ENCODE data around the gene JHY.

JHY gene

DNA sequence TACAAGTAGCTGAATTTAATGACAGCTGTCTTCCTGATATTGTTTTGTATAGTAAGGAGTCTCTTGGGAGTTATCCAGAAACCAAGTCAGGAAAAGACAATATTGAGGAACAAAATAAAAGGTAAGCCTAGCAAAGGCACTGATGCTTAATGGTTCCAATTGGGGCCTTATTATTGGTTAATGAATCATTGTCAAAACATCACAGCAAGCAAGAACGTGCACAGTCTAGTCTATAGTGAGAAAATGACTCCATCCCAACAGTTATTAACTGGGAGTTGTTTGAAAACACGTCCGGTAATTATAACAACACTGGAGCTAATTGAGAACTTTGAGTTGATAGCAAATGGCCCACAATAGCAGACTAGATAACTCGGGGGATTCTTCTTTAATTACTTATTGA, 81.4 kb downstream of the JHY start:
- DNase-seq: no peak

GRCh38 chr11:122976061-122976733, 93.6 kb downstream of the JHY start:
- DNase-seq: no peak

GRCh38 chr11:122976734-122977469, 94.3 kb downstream of the JHY start:
- DNase-seq: no peak

- no peak for DNase-seq
Observed at GRCh38 chr11:122977470-122978298, 95.1 kb downstream of the JHY start.

- DNase-seq: no peak
Observed at GRCh38 chr11:122978299-122978620, 95.7 kb downstream of the JHY start.

GRCh38 chr11:122979103-122979814, 96.7 kb downstream of the JHY start:
- no peak for DNase-seq

- no peak for DNase-seq
Observed at GRCh38 chr11:122979815-122980595, 97.4 kb downstream of the JHY start.

GRCh38 chr11:122981388-122982264, 99.1 kb downstream of the JHY start, which contains the start of gene BSX:
Gene BSX, minus strand, starts transcription at chr11:122981834. Its CDS starts 163 bp downstream, at chr11:122981671.
- DNase-seq: peak; percentile 54

GRCh38 chr11:122983438-122984185, 101.1 kb downstream of the JHY start:
- no peak for DNase-seq

- DNase-seq: peak; percentile 59
Observed at GRCh38 chr11:122984186-122985011, 101.8 kb downstream of the JHY start.

DNA sequence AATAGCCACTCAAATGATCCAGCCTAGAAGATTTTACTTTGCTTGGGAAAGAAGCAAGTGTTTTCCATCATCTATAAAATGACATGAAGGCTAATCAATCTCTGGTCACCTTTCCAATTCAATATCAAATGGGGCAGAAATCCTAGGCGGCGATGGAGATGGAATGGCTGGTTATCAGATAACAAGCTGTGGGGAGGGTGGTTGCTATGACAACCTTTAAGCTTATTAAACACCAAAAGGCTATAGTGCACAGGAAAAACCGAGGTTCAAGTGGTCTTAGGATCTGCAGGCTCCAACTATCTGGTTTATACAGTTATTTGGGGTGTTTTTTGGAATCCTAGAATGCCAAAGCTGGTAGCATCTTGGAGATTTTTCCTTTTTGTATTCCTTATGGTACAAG, 113.0 kb downstream of the JHY start:
- DNase-seq: no peak

DNA sequence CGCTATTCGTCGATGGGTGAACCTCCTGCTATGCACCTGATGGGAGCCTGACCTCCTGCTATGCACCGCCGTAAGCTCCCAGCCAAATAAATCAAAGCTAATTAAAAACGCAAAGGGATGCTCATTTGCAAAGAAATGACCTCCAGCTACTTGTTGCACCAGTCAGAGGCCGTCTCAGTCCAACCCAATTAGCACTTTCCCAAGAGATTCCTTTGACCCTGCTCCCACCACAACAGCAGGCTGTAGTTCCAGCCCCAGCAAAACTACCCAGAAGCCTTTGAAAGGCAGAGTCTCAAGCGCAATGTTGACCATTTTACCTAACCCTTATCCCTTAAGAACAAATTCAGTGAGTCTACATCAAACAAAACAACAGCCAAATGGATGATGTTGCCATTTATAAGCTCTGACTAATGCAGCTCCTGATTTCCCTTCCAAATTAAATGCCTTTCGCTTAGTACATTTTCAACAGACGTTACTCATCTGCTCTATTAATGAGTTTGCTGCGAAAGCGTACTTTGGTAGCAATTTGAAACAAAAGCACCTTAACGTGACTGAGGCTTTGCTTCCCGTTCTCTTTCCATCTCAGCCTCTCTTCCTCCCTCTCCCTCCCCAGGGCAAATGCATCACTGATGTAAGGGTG, 116.3 kb downstream of the JHY start:
- DNase-seq: no peak

GRCh38 chr11:123000721-123001120, 118.2 kb downstream of the JHY start:
- no peak for DNase-seq

- DNase-seq: no peak
Observed at GRCh38 chr11:123006860-123007542, 124.4 kb downstream of the JHY start.
